GM12801 (cell line): ENCODE data around the gene WDR72.

Experiments used
- TF ChIP-seq, protein P1 (sequence below): IDR thresholded peaks from one replicate; pipeline ENCODE4 v1.5.1; 2011; ENCODE audit warnings: control low read depth; ENCODE audit not compliant: insufficient read length; ENCODE audit errors: extremely low read depth

WDR72 gene

DNA sequence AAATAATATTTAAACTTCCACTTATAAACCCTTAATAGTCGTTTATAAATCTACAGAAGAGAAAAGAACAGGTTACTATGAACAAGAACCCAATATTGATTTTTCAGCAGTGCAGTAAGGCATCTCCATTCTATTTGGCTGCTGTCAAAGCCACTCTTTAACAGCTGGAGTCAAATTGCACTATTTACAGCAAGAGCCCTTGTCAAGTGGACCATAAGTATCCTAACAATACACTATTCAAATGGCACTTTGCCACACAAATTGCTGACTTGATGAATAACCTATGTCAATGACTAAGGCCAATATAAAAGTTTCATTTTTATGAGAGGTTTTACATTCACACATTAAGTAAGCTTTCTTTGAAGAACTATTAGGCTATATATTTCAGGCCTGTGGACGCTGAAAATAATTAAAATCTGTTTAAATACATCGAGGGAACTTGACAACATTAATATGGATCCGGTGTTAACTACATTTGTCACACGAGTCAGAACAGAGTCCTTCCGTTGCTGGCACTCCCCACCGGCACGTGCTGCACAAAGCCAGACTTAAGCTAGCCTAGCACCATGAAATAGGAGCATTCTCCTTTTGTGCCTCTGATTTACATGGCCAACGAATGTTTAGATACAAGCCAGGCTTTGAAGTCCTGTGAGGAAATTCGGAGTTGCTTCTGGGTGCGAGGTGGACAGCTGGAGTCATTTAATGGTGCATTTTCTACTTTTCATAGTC lies 100.5 kb downstream of the WDR72 start:
- TF ChIP-seq, protein P1, sequence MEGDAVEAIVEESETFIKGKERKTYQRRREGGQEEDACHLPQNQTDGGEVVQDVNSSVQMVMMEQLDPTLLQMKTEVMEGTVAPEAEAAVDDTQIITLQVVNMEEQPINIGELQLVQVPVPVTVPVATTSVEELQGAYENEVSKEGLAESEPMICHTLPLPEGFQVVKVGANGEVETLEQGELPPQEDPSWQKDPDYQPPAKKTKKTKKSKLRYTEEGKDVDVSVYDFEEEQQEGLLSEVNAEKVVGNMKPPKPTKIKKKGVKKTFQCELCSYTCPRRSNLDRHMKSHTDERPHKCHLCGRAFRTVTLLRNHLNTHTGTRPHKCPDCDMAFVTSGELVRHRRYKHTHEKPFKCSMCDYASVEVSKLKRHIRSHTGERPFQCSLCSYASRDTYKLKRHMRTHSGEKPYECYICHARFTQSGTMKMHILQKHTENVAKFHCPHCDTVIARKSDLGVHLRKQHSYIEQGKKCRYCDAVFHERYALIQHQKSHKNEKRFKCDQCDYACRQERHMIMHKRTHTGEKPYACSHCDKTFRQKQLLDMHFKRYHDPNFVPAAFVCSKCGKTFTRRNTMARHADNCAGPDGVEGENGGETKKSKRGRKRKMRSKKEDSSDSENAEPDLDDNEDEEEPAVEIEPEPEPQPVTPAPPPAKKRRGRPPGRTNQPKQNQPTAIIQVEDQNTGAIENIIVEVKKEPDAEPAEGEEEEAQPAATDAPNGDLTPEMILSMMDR = no peak

DNA sequence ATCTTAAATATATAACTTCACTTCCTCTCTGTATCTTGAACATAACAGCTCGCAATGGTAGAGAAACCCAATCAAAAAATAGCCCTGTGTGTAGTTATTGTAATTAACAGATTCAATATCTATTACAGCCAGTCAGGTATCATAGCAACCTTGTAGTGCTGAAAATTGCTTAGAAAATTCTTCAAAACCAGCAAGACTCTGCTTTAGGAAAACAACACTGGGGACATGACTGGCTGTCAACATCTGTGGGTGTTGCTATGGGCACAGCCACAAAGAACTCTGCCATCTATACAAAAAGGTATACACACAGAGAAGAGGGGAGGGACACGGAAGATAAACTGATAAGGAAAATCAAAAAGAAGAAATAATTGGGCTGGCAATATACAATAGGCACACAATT lies 101.2 kb downstream of the WDR72 start:
- TF ChIP-seq, protein P1 = no peak

DNA sequence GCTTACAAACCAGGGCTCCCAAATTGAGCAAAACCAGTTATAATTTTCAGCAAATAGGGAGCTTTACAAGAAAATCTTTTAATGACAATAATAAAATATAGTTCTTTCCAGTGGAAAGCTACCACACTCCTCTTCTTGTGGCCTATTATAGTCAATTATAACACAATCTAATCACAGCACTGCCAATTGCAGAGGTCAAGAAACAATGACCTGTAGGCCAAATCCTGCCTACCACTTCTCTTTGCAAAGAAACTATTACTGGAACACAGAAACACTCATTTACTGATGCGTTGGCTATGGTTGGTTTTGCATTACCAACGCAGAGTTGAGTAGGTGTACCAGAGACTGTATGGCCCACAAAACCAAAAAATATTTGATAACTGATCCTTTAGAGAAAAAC lies 110.5 kb downstream of the WDR72 start:
- TF ChIP-seq, protein P1 = no peak

DNA sequence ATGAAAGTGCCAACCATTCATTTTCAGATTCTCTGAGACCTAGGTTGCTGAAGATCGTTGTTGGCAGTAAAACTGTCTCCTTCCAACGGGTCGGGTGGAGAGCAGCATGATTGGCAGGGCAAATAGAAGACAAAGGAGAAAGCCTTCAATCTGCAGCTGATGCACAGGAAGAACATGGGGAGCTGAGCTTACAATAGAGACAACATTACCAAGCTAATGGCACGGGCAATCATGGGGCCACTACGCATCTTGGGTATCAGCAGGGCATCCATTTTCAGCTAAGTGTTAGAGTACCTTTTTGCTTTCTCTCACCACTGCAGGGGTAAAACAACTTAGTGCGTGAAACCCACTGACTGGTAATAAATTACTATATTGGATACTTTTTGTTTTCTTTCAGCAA lies 114.8 kb downstream of the WDR72 start:
- TF ChIP-seq, protein P1 = no peak

DNA sequence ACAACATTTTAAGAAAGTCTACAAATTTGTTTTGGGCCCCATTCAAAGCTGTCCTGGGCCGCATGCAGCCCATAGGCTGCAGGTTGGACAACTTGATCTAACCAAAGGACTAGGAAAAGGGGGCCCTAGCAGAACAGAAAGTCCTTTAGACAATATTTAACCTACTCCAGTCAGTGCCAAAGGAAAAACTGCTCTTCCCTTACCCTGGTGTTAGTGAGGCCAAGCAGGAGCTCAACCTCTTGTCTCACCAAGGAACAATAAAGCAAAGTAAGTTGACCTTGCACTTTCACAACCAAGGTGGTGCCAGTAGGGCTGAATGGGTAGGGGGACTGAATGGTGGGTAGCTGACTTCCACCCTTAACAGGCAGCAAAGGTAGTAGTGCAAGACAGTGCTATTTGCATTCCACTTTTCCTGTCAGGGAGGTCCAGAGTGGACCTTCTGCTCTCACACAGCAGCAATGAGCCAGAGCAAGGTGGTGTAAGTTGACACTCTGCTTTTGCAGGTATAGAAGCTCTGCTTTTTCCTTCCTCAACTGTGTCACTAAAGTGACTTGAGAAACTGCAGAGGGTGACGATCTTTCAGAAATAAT lies 124.9 kb downstream of the WDR72 start:
- TF ChIP-seq, protein P1 = no peak

DNA sequence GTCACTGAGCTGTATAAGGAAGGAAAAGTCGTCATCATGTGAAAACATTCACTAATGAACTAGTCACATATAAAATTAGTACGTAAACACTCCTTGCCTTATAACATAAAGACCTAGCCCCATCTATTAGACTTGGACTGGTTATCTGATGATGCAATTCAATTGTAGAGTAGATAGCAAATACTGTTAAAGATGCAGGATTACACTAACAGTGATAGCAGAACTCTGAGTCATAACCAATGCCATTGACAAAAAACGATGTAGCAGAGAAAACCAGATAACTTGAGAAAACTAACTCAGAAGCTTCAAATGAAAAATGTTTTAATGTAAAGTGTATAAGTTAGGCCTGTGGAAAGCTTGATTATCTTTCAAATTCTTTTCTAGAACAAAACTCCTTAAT lies 132.2 kb downstream of the WDR72 start:
- TF ChIP-seq, protein P1 = no peak

DNA sequence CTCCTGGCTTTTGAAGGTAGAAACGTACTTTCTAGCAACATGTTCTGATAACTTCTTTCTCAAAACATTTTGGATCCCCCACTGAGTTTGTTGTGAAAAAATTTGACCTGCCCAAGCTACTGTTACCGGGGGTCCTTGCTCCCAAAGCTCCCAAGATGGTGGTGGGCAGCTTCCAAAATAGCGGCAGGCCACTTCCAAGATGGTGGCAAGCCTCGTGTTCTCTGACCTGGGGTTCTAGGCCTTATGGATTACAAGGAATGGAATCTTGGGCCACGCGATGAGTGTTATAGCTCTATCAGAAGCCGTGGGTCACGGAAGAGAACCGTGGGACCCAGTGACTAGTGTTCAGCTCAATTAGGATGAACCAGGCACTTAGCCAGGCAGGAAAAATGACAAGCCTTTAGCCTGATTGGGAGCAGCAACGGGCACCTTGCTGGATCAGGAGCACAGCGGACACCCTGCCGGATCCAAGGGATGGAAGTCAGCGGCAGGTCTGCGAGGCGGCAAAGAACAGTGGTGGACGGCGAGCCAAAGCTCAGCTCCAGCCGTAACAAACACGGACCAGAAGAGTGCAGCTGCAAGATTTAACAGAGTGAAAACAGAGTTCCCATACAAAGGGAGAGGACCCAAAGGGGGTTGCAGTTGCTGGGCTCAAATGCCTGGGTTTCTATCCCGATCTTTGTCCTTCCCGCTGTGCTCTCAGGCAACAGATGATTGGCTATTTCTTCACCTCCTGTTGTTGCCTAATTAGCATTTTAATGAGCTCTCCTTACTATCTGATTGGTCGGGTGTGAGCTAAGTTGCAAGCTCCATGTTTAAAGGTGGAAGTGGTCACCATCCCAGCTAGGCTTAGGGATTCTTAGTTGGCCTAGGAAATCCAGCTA lies 133.3 kb downstream of the WDR72 start:
- TF ChIP-seq, protein P1 = no peak
